DMS114 treated with DMSO at 0.1 percent for 48 hours (cell line): ENCODE results near the gene ZAP70.

Experiments
- DNase-seq: peaks from one replicate; lab custom pipeline; 2025; ENCODE audit not compliant: unreplicated experiment; lab: John Stamatoyannopoulos, UW

Gene ZAP70

GRCh38 chr2:97747716-97748115 is 34.3 kb downstream of the ZAP70 start:
- DNase-seq: no peak

GRCh38 chr2:97749581-97749980 is 36.2 kb downstream of the ZAP70 start:
- no peak for DNase-seq

- no peak for DNase-seq
These were observed 36.6 kb downstream of the ZAP70 start for GRCh38 chr2:97750017-97750416.

- no peak for DNase-seq
These were observed 38.4 kb downstream of the ZAP70 start for GRCh38 chr2:97751752-97752151.

GRCh38 chr2:97752342-97753334 is 39.3 kb downstream of the ZAP70 start:
- DNase-seq: no peak

- no peak for DNase-seq
These were observed 41.4 kb downstream of the ZAP70 start for GRCh38 chr2:97754690-97755346.

- no peak for DNase-seq
These were observed 42.1 kb downstream of the ZAP70 start for GRCh38 chr2:97755491-97755890.

GRCh38 chr2:97757062-97757461 is 43.7 kb downstream of the ZAP70 start:
- no peak for DNase-seq

GRCh38 chr2:97758131-97758705 is 44.8 kb downstream of the ZAP70 start:
- no peak for DNase-seq

GRCh38 chr2:97759727-97760407 is 46.5 kb downstream of the ZAP70 start:
- no peak for DNase-seq

GRCh38 chr2:97760480-97761049 is 47.2 kb downstream of the ZAP70 start:
- no peak for DNase-seq

GRCh38 chr2:97761192-97761591 is 47.8 kb downstream of the ZAP70 start:
- DNase-seq: no peak

- DNase-seq: no peak
These were observed 49.9 kb downstream of the ZAP70 start for GRCh38 chr2:97763176-97763845.

GRCh38 chr2:97764559-97765263 is 51.3 kb downstream of the ZAP70 start:
- DNase-seq: no peak

GRCh38 chr2:97765933-97766332 is 52.6 kb downstream of the ZAP70 start:
- no peak for DNase-seq

GRCh38 chr2:97766567-97766966 is 53.2 kb downstream of the ZAP70 start:
- no peak for DNase-seq

- DNase-seq: no peak
These were observed 55.9 kb downstream of the ZAP70 start for GRCh38 chr2:97769308-97769707.

- no peak for DNase-seq
These were observed 56.3 kb downstream of the ZAP70 start for GRCh38 chr2:97769711-97770110.

GRCh38 chr2:97770445-97770844 is 57.1 kb downstream of the ZAP70 start:
- DNase-seq: no peak

GRCh38 chr2:97774425-97774824 is 61.0 kb downstream of the ZAP70 start:
- DNase-seq: no peak
